ENCODE data around the gene GLDC.

Gene GLDC

GRCh38 chr9:6488395-6488794, 157.1 kb downstream of the GLDC start:
- TF ChIP-seq EZH2phosphoT487 (IDR thresholded peaks at IDR 0.05; ENCODE audit: low read depth), result no peak
- TF ChIP-seq CTCF (IDR thresholded peaks at IDR 0.05; ENCODE audit: low read depth, low read length), result no peak
- Histone ChIP-seq H2AFZ (ENCODE audit: low read depth, low read length) (no peak overlapping the region), H3K27ac (ENCODE audit: low read length) (no peak overlapping the region), H4K20me1 (ENCODE audit: insufficient read depth, low read length) (peaks cover 4% of the 10 kb centered on the region; the same call in 1 of the 2 replicates), H3K4me1 (ENCODE audit: low read length) (no peaks in the 10 kb centered on the region), H3K79me2 (ENCODE audit: low read length) (peaks cover 9% of the 10 kb centered on the region), H3K9me3 (ENCODE audit: insufficient read depth, low read length) (no peaks in the 10 kb centered on the region), H3K4me2 (ENCODE audit: low read length) (no peak overlapping the region), H3K36me3 (replicated peaks; ENCODE audit: low read depth, low read length) (peaks cover 19% of the 10 kb centered on the region), H3K27me3 (ENCODE audit: low read depth, low read length) (no peaks in the 10 kb centered on the region), H3K9ac (ENCODE audit: low read length) (no peak overlapping the region), H3K4me3 (ENCODE audit: low read length) (no peak overlapping the region)

GRCh38 chr9:6484210-6484609, 161.3 kb downstream of the GLDC start:
- H3K9me3 ChIP-seq (ENCODE audit: insufficient read depth, low read length), result no peaks in the 10 kb centered on the region
- no peaks in the 10 kb centered on the region for H3K4me1 ChIP-seq (ENCODE audit: low read length)
- peaks cover 24% of the 10 kb centered on the region for H3K36me3 ChIP-seq (replicated peaks; ENCODE audit: low read depth, low read length)
- H3K27ac ChIP-seq (ENCODE audit: low read length), result no peak overlapping the region
- no peak overlapping the region for H2AFZ ChIP-seq (ENCODE audit: low read depth, low read length)
- TF ChIP-seq EZH2phosphoT487 (IDR thresholded peaks at IDR 0.05; ENCODE audit: low read depth) (no peak), CTCF (IDR thresholded peaks at IDR 0.05; ENCODE audit: low read depth, low read length) (no peak)
- no peak overlapping the region for H3K4me3 ChIP-seq (ENCODE audit: low read length)
- H3K79me2 ChIP-seq (ENCODE audit: low read length), result no peaks in the 10 kb centered on the region
- no peaks in the 10 kb centered on the region for H4K20me1 ChIP-seq (ENCODE audit: insufficient read depth, low read length)
- H3K9ac ChIP-seq (ENCODE audit: low read length), result no peak overlapping the region
- no peak overlapping the region for H3K4me2 ChIP-seq (ENCODE audit: low read length)
- no peaks in the 10 kb centered on the region for H3K27me3 ChIP-seq (ENCODE audit: low read depth, low read length)

All from OCI-LY3 (cell line).